ENCODE measurements around the gene IKBKE.

- TF ChIP-seq CTCF (conservative IDR thresholded peaks at IDR 0.05; ENCODE audit: low read length) (no peak), EZH2phosphoT487 (IDR thresholded peaks at IDR 0.05; ENCODE audit: borderline replicate concordance) (no peak)
Measured at GRCh38 chr1:206503591-206504362, 33.5 kb downstream of the IKBKE start.
